Body of pancreas (tissue), 4 donors: Measurements from ENCODE around the gene PI4K2A.

Experiments
- CTCF ChIP-seq, 7 experiments: fragments of 450-650 bp in 4 of 7; fragments of 200-600 bp in 3 of 7; sonication (generic) in 3 of 7; IDR thresholded peaks; one replicate each; pipeline ENCODE4 v1.5.1; 2016 to 2019; ENCODE audit warnings: antibody characterized with exemption in 7 of 7
- POLR2A ChIP-seq, 3 donors: fragments of 450-650 bp; IDR thresholded peaks; one replicate each; pipeline ENCODE4 v1.6.1; 2016; ENCODE audit warnings: antibody characterized with exemption in 3 of 3, mild to moderate bottlenecking in 2 of 3

- TF ChIP-seq POLR2A (IDR thresholded peaks at IDR 0.05) (no peak), CTCF (IDR thresholded peaks at IDR 0.05) (no peak)
These were observed 27.0 kb downstream of the PI4K2A start for GRCh38 chr10:97667463-97667862.
